ENCODE measurements around the gene CERS6. TPM values are rescaled to one million over a fixed set of nuclear protein-coding genes. Genes with fewer than 3 reads are reported as not detected.

The CERS6 gene
- total RNA-seq, 1 donor from 2014 or later = 137 TPM

DNA sequence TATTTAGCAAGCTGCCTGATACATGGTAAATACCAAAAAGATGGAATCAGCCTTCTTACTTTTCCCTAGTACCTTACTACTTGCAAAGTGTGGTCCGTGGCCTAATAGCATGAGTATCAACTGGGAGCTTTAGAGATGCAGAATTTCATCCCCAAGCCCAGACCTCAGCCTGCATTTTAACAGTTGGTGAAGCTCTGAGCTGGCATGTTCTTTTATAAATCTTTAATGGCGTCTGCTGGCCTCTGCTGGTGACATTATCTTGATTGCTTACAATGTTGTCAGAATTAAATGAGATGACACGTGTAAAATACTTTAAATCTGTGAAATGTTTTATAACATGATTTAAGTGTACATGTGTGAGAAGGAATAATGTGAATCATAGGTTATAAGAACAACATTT, 231.2 kb downstream of the CERS6 start:
- DNase-seq (ENCODE audit: low spot score in 2 of 2) (no peak), FAIRE-seq (no peak)

DNA sequence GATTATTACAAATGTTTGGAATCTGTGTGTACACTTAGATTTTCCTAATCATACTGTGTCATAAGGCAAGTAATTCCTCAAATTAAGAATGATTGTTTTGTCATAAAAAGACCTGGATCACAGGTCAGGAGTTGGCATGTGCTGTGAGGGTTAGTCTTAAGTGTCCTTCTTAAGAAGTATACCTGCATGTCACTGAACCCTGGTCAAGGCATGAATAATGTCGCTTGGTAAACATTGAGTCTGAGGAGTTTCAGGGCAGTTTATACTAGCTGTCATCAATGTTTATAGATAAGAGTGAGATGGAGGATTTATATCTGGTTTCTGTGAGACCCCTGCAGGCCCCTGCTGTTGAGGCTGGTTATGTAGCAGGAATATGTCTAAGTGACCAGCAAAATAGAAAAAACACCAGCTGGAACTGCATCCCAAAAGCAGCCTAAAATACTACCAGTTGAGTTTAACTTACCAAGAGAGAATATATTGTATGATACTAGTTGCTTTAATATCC, 234.4 kb downstream of the CERS6 start:
- FAIRE-seq (no peak), DNase-seq (ENCODE audit: low spot score in 2 of 2) (no peak)

DNA sequence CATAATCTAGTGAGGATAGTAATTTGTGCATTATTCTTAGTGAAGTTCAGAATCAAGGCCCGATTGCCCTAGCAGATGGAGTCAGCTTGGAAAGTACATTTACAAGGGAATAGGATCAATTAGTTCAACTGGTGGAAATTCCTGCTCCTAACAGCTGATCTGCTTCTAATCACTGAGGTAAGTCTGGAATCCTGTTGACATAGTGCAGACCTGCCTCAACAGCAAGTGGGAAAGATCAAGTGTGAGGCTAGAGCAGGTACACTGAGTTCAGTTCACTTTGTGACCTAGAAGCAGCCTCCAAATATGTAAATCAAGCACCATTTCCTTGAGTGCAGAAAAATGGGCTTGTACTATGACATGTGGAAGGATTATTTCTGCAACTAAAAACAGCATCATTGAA, 235.1 kb downstream of the CERS6 start:
- FAIRE-seq (no peak), DNase-seq (ENCODE audit: low spot score in 2 of 2) (no peak)

DNA sequence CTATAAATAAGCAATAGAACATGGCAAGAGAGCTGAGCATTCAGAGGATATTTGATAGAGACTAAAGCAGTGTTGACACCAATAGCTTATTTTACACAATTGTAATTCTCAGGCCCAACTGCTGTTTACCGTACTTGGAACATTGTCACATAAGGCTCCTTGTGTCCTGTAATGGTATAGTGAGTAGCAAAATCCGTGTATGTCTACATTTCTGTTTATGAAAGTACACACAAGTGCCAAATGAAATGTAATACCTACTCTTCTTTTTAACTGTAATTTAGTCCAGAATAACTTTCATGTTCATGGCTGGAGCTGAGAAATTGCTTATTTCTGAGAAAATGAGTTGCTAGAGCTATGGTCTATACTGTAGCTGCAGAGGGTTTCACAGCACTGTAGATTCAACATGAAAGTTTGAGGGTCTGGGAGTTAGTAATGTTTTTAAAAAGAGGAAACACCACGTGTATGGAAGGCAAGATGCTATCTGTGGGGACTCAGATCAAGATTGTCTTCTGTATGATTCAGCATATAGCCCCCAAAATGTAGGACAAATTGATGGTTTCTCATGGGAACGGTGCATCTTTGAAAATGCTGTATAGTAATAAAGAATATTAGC, 236.2 kb downstream of the CERS6 start:
- FAIRE-seq (no peak), DNase-seq (ENCODE audit: low spot score in 2 of 2) (no peak)

DNA sequence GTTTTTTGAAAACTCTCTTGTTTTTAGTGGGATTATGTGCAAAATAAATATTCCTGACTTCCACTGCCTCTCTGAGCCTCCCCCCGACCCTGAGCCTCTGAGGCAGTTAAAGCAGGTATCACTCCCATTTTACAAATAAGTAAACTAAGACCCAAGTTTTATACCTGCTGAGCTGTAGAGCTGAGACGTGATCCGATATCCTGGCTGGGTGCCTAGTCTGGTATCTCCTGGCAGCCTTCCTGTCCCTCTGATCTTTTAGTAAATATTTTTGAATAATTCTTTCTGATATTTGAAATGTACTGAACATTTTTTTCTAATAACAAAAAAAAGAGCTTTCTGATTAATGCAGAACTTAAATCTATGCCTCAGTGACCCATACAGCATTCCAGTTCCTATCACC, 238.1 kb downstream of the CERS6 start:
- FAIRE-seq = no peak

DNA sequence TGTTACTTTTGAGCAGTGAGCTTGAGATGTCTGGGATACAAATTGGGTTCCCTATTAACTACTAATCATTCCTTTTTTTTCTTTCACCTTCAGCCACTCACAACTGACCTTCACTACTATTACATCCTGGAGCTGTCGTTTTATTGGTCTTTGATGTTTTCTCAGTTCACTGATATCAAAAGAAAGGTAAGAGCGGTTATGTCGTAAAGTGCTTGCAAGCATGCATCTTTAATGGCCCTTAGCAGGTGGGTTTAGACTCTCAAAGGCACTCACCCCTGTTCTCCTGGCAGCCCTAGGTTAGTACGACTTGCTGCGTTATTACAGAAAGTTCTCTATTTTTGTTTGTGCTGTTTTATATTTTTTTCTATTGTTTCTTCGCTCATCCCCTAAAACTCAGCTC, 238.8 kb downstream of the CERS6 start:
- DNase-seq (ENCODE audit: low spot score in 2 of 2) (no peak), FAIRE-seq (no peak)

More for the DNA sequence above, 238.1 kb downstream of the CERS6 start:
- no peak for DNase-seq (ENCODE audit: low spot score in 2 of 2)

DNA sequence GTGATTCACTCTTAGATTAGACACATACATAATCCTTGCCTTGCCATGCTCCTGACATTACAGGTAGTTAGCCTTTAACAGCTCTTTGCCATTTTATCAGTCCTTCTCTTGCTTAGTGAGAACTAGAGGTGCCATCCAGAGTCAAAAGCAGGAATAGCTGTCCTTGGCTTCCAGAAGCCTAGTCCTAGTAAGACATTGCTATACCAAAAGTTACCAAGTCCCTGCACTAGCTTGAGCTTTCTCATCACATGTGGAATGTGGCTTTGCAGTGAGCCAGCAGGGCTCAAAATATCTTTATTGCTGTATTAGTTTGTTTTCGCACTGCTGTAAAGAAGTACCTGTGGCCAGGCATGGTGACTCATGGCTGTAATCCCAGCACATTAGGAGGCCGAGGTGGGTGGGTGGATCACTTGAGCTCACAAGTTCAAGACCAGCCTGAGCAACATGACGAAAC, 241.6 kb downstream of the CERS6 start:
- no peak for DNase-seq (ENCODE audit: low spot score in 2 of 2)
- no peak for FAIRE-seq

DNA sequence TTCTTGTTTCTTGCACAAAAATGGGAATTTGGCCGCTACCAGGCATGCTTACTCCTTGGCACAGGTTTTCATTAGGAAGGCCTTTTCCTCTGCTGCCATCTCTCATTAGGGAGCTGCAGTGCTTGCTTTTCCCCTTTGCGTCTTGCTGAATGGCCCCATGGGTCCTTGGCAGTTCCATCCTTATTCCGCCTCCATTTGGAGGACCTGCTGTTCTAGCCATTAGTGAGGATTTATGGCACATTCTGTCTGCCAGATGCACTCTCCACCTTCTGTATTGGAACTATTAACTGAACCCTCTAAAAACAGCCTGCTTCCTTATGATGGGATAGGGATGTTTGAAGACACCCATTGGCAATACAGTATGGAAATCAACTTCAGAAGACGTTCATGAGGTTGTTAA, 242.9 kb downstream of the CERS6 start:
- DNase-seq (ENCODE audit: low spot score in 2 of 2) (no peak), FAIRE-seq (no peak)

DNA sequence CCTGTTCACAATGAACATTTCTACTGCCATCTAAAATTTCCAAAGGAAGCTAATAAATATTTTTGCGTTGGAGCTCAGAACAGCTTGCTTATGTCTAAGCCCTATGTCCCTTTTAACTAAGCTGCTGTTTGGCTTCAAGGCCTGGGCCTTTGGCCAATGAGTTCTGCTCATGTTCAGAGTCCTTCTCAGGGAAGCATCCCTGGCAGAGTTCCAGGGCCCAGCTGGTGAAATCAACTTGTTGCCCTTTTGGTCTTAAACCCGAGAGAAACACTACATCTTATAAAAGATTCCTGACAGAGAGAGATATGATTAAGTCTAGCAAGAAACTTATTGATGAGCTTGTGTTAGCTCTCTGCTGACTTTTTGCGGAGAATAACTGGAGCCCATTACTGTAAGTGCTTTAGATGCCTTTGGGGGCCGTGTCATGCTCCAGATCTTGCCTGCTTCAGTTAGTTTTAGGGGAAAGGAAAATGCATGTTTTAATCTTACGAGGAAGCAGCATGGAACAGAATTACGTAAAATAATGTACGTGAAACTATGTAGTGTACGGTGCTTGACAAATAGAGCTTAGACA, 243.9 kb downstream of the CERS6 start:
- peak in 1 of 2 donors; percentile 10 for DNase-seq (ENCODE audit: low spot score in 2 of 2)
- FAIRE-seq = no peak

DNA sequence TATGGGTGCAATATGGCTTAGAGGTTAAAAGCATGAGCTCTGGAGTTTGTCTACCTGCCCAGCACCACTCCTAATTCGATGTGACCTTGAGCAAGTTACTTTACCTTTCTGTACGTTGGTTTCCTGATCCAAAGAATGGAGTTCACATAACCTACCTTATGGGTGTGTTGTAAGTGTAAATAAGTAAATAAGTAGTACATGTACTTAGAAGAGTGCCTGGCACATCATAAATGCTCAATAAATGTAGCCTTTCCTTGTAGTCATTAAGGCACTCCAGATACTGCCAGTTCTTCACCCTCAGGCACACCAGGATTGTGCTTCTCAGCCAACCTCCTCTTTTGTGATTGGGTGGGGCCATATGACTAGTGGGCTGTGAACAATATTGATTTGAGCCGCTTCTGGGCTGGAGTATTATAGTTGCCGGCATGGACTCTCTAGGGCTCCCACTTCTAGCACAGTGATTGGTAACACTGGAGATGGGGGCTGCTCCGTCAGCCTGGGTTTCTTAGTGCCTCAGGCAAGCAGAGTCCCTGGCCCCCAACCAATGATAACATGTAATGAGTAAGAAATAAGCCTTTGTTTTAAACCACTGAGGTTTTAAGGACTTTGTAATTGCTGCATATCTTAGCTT, 244.7 kb downstream of the CERS6 start:
- FAIRE-seq = no peak

DNA sequence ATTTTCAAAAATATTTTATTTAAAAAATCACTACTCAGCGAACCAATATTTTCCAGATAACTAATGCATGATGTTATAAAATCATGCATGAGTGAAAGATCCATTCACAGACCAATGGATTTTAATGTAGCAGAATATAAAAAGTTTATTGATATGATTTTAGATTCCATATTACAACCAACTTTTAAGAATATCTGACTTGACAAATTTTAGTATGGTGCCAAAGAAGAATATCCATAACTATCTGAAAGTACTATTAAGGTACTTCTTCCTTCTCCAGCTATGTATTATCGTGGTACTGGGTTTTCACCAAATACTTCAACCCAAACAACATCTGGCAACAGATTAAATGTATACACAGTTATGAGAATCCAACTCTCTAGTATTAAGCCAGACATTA, 246.5 kb downstream of the CERS6 start:
- FAIRE-seq (no peak), DNase-seq (ENCODE audit: low spot score in 2 of 2) (no peak)

More for the DNA sequence above, 244.7 kb downstream of the CERS6 start:
- no peak for DNase-seq (ENCODE audit: low spot score in 2 of 2)

DNA sequence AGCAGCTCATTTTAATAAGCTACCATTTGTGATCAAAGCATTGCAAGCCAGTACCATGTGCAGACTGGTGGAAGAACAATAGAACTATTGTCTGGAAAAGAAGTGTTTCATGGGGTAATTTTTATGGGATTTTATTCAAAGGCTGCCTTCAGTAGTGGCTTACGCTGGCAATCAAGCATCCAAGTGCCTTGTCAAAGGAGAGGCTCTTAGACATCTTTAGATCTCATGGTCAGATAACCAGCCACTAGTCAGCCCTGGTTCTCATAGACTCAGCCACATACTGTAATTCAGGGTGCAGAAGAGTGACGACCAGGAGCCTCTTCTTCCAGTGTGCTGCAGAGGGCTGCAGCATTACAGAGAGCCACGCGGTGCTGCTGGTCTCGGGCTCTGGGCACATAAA, 247.9 kb downstream of the CERS6 start:
- FAIRE-seq = no peak
- no peak for DNase-seq (ENCODE audit: low spot score in 2 of 2)

DNA sequence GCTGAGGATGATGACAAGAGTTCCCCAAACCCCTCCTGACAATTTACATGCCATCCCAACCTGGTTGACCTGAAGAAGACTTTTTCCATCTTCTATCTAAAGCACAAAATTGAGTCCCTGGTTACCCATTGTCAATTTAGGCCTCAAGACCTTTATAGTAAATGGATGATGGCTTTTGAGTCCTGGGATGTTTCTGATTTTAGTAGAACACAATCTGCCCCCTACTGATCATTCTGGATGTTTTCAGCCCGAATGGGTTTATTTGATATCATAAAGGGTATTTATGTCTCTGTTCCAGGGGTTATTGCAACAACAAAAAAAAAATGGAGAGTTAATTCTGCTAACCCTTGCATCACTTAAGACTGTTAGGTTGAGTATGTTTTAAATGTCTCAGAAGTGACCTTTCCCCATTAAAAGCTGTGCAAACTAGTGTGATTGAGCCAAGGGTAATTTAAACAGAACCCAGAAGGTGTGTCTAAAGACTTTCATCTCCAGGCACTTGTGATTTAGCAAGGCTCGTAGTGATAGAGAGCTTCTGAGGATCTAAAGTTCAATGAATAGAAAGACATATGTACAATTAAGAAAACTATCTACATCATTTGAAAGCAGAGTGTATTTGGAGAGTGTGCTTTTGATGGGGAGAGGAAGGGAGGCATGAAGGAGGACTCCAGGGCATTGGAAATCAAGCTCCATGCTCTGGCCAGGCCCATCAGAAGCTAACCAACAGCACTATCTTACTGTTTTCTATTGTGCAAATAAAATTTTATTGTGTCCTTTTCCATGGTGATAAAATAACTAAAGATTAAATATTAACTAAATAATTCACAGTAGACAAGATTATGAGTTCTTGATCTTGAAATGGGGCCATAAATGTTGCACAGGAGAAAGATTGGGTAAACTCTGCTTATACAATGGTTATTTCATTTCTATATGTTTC, 249.7 kb downstream of the CERS6 start:
- DNase-seq (ENCODE audit: low spot score in 2 of 2) (no peak), FAIRE-seq (peak; percentile 26)

DNA sequence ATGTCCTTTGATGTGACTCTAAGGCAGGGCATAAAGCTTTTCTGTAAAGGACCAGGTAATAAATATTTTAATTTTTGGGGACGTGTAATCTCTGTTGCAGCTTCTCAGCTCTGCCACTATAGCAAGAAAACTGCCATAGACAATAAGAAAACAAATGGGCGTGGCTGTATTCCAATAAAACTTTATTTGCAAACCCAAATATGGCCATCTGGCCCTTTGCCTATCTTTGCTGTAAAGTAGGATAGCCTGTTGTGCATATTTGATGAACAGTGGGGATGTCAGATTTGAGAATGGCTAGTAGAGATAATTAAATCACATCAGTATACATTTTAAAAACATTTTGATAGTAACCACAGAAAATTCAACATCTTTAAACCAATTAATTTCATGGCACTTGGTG, 250.7 kb downstream of the CERS6 start:
- DNase-seq (ENCODE audit: low spot score in 2 of 2) (no peak), FAIRE-seq (no peak)

DNA sequence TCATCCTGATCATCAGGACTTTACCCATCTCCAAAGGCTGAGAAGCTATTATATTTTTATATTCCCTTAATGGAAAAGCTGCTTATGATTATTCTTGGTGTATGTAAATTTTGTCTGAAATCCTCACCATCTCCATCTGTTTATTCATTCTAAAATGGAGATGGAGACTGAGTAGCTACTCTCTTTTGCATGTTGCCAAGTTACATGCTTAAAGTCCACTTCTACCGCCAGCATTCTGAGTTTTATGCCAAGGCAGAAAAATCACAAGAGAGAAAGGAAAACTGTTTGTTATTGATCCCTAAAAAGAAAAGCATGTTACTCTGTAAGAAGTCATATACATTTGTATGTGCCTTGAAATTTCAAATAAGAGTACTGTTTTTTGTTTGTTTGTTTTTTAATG, 252.0 kb downstream of the CERS6 start:
- FAIRE-seq (no peak), DNase-seq (ENCODE audit: low spot score in 2 of 2) (no peak)

DNA sequence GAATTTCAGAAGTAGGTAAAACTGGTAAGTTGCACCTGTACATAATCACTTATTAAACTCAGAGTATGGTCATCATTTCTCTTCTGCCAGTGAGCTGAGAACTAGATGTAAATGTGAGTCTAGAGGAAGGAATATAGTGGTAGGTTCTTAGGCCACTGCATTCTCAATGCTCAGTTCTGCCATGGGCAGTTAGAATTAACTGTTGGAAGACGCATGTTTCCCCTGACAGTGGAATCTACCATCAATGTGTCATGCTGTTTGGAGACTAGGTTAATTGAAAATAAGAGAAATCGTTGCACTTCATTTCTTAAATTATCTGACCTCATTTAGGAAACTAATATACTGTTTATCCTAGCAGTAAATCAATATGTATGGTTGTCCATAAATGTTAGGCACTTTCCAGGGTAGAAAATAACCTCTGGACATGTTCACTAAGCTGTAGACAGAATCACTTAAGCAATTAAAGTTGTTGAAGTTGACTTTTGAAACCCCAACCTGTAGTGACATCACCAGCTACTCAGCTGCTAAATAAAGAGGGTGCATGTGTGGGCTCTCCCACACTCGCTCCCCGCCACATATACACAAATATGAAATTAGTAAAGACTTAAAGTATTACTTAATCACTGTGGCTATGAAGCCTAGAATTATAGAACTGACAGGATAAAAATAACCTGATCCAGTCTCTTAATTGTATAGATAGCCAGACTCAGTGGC, 254.8 kb downstream of the CERS6 start:
- DNase-seq (ENCODE audit: low spot score in 2 of 2) (no peak), FAIRE-seq (no peak)

DNA sequence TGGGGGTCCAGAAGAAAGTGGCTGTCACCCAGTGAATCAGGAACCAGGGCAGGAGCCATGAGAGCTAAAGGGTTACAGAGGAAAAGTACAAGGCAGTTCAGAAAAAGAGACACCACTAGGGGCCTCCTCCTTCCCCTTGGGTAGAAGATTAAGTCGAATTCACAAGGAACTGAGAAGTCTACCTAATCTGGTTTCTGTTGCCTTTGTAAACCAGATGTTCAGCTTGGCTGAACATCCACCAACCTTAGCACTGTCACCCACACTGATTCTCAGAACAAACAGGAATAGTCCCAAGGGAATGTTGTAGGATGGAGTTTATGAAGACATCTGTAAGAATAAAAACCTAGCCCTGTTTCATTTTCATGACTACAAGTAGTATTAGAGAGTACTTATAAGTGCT, 256.0 kb downstream of the CERS6 start:
- no peak for FAIRE-seq
- no peak for DNase-seq (ENCODE audit: low spot score in 2 of 2)

DNA sequence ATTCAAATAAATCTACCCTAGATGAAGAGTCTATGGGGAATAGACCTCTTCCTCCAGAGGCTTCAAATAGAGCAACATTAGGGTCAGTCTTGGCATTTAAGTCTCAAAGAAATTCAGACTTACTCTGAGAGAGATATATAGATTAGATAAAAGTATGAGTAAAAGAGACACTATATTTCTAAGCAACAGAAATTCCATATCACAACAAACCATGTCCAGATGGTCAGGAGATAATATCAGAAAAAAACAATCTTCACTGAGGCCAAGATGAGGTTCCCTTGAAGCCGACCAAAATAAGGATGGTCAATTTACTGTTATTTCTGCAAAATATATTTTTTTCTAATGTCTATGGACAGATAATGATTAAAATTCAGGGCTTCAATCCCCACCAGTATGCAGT, 257.3 kb downstream of the CERS6 start:
- FAIRE-seq = no peak
- no peak for DNase-seq (ENCODE audit: low spot score in 2 of 2)

DNA sequence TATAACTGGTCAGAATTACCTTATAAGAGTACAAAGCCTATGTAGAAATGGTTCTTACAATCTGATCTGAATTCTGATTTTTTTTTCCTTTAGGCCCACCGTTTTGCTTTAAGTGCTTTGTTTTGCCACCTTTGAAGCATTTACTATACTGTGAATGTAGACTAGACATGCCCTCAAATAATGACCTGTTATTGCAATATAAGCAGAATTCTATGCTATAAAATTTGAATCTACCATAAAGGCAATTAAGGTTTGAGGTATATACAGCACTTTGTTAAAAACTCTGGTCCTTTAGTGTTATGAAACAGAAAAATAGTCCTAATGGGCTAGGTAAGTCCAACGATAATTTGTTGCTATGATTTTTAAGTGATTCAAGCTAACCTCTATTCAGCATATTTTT, 259.8 kb downstream of the CERS6 start:
- DNase-seq (ENCODE audit: low spot score in 2 of 2) (no peak), FAIRE-seq (no peak)

DNA sequence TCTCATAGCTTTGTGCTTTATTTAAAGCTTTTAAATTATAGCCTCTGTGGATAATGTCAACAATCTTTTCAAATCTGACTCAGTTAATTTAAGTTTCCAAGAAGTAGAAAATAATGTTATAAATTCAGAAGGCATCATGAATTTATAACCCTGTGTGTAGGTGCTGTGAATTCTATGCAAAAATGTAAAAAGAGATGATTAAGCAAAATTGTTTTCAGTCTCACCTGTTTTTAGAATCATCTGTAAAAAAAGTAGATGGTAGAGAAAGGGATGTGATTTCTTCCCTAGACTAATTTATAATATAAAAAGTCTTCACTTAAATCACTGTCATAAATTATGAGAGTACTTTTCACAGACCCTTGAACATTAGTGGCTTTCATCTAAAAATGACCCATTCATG, 260.8 kb downstream of the CERS6 start:
- DNase-seq (ENCODE audit: low spot score in 2 of 2) (no peak), FAIRE-seq (no peak)
